Suprapubic skin (tissue), 3 donors: ENCODE measurements around the gene NPEPL1.

ENCODE experiments used
- CTCF ChIP-seq, 2 donors: fragments of 200-600 bp in 1 of 2; fragments of 450-650 bp in 1 of 2; sonication (generic) in 1 of 2; IDR thresholded peaks; one replicate each; pipeline ENCODE4 v1.5.1; 2016 to 2019; ENCODE audit warnings: antibody characterized with exemption in 2 of 2, mild to moderate bottlenecking in 1 of 2, moderate library complexity in 1 of 2
- POLR2AphosphoS5 ChIP-seq, 3 donors: sonication (generic); formaldehyde crosslinking; IDR thresholded peaks; one replicate each; pipeline ENCODE4 v1.6.1; 2017; ENCODE audit warnings: antibody characterized with exemption in 3 of 3

GRCh38 chr20:58656831-58657230, 35.8 kb upstream of the NPEPL1 start:
- TF ChIP-seq CTCF (IDR thresholded peaks at IDR 0.05) (no peak), POLR2AphosphoS5 (IDR thresholded peaks at IDR 0.05) (no peak)
